HG03280 (cell line): Measurements from ENCODE around the gene PCBP3.
"Not testable (repeated sequence)": the region's sequence is repeated elsewhere in the genome, so short reads cannot be mapped to it uniquely, and the experiment has no call there.

Experiments used
- ATAC-seq: cut with Tn5 transposase; IDR thresholded peaks from one replicate; pipeline ENCODE4 v1.9.1; 2021; ENCODE audit warnings: mild to moderate bottlenecking, moderate library complexity; ENCODE audit not compliant: unreplicated experiment

Gene PCBP3

DNA sequence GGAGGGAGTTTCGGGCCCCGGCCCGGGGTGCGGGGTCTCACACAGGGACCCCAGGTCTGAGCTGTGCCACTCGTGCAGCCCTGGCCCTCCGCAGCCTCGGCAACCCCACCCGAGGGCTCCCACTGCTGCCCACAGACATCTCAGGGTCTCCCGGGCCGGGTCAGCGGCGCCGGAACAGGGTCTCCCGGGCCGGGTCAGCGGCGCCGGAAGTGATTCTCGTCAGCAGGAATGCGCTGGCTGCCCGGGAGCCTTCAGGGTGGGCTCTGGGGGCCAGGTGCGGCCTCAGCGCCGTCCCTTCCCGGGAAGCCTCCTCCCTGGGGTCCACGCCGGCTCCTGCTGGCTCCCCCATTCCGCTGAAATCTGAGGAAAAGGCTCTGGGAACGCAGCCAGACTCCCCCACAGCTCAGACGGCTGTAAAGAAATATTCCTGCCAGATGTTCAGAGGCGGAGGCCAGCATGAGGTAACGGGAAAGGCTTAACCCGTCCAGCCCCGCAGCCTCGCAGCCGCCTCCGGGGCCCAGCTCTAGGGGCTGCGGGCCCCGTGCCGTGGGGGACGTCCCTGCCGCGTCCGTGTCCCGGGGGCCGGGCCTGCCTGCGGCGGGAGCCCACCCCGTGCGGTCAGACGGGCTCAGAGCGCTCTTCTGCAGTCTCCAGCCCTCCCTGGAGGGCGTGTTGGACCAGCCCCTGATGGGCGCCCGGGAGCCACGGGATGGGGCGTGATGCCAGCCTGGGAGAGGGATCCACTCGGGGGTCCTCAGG lies 329.4 kb downstream of the PCBP3 start:
- ATAC-seq, result no peak

DNA sequence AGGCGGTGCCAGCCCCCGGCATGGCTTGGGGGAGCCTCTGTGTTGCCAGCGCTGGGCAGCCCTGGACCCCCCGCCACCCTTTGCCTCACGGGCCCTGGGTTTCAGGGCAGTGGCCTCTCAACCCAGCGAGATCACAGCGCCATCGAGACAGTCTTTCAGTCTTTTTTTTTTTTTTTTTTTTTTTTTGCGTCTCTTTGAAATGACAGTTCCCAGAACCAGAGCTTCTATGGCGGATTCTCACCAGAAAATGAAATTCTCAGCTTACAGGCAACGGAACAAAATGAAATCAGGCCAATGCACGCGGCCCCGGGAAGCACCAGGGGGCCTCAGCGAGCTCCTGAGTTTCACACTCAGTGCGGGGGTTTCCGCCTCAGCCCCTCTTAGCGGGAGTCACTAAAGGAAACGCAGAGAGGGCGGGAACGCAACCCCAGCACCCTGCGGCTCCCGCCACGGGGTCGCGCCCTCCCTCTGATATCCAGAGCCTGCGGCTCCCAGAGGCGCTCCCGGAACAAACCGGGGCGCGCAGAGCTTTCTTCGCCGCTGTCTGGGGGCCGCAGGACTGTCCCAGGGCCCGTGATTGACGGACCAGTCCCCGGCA lies 330.0 kb downstream of the PCBP3 start:
- ATAC-seq, result no peak

DNA sequence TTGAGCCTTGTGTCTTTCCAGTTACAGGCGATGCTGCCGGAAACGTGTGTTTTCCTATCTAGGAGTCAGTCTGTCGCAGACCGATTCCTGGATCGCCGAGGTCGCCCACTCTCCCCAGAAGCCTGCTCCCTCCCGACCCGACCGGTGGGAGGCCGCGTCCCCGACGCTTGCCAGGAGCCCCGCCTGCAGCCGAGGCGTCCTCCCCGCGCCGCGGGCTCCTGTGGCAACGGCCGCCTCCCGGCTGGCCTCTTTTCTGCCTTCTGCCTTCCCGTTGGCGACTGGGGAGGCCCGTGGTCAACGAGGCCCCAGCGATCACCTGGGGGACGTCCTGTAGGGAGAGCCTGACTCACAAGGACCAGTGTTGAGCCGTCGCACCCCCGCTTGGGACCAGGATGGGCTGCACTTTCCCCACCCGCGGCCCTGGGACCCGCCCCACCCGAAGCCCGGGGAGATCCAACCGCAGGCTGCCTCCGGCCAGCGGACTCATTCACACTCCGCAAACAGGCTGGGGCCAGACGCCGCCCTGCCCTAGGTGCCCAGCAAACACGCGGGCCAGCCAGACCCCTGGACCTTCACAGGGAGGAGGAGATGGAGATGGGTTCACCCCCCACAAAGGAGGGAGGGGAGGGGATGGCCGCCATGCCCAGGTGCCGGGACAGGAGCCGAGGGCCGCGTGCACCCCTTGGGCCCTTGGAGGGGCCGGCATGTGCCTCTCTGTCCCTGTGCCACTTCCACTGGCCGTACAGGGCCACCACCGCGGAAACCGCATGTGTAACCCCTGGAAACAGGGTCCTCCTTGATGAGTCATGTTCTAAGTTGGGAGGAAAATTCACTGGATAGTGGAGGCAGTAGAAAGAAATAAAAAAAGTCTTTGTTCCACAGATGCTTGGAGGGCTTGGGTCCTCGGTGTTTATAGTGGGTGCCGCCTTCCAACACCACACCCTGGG lies 330.8 kb downstream of the PCBP3 start:
- ATAC-seq, result no peak

DNA sequence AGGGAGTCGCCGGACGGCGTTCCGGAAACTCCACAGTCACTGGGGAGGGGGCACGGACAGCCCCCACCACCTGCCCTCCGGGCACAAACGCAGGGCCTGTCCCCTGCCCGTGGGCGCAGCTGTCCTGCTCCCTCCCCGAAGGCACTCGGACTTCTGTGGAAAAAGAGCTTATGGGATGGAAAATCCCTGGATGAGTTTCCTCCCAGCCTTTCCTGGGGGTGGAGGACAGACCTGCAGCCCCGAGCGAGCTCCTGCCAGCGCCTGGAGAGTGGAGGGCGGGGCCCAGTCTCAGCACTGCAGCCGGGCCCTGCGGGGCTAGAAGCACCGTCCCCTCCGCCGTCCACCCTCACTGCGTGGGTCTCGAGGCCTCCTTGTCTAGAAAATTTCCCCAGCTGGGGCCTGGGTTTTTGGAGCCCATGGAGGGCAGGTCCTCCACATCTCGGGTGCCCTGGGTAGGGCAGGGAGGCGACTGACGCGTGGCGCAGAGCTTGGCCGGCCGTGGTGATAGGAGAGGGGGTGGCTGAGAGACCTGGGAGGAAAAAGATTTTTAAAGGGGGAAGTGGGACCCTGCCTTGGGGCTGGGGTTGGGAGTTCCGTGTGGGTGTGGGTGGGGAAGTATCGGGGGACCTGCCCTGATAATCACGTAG lies 331.6 kb downstream of the PCBP3 start:
- no peak for ATAC-seq

DNA sequence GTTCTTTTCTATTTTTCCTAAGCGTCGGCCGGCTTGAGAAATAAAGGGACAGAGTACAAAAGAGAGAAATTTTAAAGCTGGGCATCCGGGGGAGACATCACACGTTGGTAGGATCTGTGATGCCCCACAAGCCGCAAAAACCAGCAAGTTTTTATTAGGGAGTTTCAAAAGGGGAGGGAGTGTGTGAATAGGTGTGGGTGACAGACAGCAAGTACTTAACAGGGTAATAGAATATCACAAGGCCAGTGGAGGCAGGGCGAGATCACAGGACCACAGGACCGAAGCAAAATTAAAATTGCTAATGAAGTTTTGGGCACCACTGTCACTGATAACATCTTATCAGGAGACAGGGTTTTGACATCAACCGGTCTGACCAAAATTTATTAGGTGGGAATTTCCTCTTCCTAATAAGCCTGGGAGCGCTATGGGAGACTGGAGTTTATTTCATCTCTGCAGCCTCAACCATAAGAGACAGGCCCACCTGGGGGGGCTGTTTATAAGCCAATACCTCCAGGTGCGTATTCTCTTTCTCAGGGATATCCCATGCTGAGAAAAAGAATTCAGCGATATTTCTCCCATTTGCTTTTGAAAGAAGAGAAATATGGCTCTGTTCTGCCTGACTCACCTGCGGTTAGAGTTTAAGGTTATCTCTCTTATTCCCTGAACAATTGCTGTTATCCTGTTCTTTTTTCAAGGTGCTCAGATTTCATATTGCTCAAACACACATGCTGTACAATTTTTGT lies 332.3 kb downstream of the PCBP3 start:
- ATAC-seq, result not testable (repeated sequence)

DNA sequence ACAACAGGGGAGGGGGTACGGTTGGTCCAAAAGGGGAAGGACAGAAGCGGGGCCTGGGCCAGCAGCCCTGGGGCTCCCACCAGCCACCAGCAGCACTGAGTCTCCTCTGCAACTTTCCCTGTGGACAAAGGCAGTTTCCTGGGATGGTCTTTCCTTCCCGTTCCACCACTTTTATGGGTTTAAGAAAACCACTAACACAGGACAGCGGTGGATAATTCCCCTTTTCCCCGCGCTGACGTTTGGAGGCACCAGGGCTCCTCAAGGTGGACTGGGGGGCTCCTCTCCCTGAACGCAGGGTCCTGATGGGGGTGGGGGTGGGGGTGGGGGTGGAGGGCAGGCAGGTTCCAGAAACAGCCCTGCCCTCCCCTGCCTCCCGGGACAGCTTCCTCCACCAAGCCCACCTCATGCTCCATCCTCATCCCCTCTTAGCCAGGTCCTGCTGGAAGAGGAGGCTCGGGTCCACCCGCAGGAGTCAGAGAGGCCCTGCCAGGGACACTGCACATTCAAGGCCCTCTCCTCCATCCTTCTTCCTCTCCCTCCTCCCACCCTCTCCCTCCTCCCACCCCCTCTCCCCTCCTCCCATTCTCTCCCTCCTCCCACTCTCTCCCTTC lies 333.3 kb downstream of the PCBP3 start:
- ATAC-seq, result no peak

DNA sequence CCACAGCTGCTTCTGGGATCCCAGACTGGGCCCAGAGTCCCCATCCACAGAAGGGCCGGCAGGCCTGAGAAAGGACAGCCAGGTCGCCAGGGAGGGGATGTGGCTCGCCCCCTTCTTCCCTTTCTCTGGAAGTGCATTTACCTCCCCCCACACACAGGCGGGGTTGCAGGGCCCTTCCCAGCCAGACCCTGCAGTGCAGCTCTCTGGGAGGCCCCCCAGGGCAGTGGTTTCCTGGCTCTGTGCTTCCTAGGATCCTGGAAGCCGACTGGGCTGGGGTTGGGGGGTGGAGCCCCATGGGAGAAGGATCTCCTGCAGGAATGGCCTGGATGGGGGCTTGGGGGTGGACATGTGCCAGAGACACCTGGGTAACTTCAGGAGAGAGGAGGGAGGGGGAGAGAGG lies 333.9 kb downstream of the PCBP3 start:
- no peak for ATAC-seq

DNA sequence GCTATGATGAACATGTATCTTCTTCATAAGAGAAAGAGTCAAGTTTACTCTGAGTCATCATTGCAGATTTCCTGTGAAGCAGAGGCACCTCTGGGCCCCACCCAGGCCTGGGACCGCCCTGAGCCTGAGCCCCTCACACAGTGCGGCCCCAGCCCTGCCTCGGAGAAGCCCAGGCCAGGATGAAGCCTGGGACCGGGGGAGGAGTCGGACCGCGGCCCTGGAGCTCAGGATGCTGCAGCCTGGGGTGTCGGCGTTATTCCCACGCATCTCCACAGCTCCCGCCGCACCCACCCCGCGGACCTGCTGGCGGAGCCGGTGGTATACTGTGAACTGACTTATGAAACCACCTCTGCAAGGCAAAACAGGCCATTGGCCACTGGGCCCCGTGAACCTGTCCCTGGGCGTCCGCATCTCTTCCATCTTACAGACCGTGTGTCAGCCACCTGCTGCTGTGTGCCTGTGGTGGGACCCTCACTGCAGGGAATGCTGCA lies 335.7 kb downstream of the PCBP3 start:
- no peak for ATAC-seq

DNA sequence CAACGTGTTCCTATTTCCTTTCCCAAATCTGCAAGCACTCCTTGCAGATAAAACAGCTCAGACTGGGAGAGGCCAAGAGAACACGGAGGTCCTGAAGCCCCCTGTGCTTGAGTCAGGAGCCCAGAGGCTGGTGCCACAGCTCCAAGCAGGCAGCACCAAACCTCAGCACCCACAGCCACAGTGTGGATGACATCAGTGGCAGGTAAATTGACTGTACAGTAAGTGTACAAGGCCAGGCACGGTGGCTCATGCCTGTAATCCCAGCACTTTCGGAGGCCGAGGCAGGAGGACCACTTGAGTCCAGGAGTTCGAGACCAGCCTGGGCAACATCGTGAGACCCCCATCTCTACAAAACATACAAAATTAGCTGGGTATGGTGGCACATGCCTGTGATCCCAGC lies 336.1 kb downstream of the PCBP3 start:
- no peak for ATAC-seq

DNA sequence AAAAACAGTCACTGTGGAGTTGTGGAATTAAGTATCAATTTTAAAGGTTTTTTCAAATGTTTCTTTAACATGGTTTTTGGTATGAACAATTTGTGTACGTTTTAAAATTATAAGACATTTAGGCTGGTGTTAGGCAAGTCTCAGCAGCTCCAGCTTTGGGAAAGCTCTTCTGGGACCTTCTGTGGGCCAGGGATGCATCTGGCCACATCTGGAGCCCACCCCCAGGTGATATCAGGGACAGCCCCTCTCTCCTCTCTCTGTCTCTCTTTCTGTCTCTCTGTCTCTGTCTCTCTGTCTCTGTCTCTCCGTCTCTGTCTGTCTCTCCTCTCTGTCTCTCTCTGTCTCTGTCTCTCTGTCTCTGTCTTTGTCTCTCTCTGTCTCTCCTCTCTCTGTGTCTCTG lies 336.7 kb downstream of the PCBP3 start:
- ATAC-seq, result no peak

DNA sequence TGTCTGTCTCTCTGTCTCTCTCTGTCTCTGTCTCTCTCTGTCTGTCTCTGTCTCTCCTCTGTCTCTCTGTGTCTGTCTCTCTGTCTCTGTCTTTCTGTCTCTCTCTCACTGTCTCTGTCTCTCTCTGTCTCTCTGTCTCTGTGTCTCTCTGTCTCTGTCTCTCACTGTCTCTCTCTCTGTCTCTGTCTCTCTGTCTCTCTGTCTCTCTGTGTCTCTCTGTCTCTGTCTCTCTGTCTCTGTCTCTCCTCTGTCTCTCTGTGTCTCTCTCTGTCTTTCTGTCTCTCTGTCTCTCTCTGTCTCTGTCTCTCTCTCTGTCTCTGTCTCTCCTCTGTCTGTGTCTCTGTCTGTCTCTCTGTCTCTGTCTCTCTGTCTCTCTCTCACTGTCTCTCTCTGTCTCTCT lies 337.2 kb downstream of the PCBP3 start:
- no peak for ATAC-seq

DNA sequence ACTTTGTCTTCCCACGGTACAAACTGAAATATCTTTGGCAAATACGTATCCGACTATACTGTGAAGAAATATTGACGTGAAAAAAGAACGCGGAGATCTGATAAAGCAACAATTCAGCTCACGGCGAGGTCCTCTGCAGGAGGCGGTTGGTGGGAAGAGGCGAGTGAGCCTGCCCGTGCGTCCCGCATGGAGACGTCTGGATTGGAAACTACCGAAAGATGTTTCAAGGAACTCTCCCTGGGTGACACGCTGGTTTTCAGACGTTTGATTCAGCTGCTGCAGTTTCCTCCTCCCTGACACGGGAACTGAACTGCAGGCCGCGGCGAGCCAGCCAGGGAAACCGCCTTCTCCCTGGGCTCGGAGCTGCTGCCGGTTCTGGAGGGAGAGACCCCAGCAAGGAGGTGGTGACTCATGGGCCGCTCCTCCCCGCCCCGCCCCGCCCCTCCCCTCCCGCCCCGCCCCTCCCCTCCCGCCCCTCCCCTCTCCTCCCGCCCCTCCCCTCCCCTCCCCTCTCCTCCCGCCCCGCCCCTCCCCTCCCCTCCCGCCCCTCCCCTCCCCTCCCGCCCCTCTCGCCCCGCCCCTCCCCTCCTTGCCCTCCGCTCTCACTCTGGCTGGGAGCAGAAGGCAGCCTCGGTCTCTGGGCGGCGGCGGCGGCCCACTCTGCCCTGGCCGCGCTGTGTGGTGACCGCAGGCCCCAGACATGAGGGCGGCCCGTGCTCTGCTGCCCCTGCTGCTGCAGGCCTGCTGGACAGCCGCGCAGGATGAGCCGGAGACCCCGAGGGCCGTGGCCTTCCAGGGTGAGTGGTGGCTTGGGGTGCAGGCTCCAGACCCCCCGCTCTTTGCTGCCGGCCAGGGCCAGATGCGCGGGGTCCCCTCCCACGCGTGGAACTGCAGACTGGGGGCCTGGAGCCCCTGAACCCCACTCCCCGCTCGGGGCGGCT lies 337.9 kb downstream of the PCBP3 start, which contains the start of gene COL6A1:
TSS of gene COL6A1 (plus strand) at position 620 of the 941 bp plus-strand sequence. CDS start at position 701, 81 bp downstream.
- ATAC-seq, result no peak

DNA sequence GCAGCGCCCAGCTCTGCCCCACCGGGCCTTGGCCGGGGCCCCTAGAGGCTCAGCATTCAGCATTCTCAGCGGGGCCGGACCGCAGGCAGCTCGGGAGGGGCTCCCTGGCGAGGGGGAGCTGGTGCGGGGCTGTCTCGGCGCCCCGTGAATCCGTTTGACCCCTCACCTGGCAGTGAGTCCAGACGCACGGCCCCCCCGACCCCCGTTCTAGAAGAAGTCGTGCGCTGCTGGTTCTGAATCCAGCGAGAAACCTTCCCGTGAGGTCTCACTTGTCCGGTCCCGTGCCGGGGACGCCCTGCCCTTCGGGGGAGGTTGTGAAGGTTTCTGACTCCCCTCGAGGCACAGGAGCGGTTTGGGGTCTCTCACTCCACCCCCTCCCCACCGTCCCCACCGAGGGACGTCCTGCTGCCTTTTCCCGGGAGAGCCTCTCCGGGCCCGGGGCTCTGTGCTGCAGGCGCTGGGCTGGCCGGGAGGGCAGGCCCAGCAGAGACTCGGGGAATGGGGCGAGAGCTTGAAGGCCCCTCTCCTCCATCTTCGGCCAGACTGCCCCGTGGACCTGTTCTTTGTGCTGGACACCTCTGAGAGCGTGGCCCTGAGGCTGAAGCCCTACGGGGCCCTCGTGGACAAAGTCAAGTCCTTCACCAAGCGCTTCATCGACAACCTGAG lies 338.7 kb downstream of the PCBP3 start:
- no peak for ATAC-seq

DNA sequence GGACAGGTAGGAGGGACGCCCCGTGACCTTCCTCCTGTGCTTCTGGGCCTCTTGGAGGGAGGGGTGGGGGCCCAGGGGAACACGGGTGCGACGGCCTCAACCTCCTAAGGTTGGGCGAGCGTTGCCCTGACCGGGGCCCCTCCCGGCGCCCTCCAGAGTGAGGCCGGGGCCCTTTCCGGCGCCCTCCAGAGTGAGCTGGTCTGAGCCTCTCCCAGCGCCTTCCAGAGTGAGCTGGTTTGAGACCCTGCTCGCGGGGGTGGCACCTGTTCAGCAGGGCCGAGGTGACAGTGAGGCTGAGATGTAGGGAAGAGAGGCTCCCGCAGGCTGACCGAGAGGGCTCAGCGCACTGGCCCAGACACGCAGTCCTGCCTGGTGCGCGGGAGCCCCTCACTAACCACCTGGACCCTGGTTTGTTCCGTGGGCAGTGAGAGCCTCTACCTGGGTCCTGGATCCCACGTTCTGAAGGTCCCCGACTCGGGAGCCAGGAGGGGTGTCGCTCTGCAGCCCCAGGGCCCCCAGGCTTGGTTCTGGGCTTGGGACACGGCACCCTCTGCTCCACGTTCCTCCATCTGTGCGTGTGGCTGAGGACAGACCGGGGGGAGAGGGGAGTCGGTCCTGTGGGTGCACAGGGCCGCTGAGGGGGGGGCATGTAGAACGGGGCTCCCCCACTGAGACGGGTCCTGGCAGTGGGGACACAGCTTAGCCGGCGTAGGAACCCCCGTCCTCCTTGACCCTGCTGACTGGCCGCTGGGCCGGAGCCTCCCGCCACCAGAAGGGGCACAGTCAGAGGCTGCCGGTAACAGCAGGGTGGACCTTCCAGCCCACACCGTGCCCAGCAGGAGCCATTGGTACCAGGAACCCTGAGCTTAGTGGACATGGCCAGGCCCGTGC lies 339.5 kb downstream of the PCBP3 start:
- ATAC-seq, result no peak

DNA sequence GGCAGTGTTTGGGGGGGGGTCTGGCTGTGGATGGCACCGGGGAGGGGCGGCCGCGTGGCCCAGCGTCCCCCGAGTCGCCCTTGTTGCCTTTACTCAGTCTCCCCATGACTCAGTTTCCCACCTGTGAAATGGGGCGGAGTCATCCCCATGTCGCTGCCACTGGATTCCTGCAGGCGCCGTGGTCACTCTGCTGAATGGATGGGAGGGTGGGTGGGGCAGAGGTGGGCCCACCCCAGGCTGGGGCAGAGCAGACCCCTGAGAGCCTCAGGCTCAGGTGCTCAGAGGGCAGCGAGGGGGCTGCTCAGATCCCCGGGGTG lies 340.1 kb downstream of the PCBP3 start:
- ATAC-seq, result no peak

DNA sequence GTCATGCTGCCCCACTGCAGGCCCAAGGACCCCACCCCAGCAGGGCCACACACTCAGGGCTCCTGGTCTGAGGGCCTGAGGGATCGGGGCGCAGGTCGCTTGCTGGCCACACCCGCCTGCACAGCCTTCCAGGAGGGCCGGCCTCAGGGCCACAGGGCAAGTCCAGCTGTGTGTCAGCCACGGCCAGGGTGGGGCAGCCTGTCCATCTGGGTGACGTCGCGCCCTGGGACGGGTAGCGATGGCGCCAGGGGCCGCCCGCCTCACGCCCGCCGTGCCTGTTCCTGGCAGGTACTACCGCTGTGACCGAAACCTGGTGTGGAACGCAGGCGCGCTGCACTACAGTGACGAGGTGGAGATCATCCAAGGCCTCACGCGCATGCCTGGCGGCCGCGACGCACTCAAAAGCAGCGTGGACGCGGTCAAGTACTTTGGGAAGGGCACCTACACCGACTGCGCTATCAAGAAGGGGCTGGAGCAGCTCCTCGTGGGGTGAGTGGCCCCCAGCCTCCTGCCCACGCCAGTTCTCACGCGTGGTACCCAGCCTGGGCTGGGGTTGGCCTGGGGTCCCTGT lies 340.5 kb downstream of the PCBP3 start:
- ATAC-seq, result no peak

DNA sequence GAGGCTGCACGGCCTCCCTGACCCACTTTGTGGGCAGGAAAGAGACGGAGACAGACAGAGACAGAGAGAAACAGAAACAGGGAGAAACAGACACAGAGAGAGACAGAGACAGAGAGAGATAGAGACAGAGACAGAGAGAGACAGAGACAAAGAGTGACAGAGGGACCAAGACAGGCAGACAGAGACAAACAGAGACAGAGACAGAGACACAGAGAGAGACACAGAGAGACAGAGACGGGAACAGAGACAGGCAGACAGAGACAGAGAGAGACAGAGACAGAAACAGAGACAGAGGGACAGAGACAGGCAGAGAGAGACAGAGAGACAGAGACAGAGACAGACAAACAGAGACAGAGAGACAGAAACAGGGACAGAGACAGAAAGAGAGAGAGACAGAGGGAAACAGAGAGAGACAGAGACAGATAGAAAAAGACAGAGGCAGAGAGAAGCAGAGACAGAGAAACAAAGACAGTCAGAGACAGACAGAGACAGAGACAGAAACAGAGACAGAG lies 341.1 kb downstream of the PCBP3 start:
- no peak for ATAC-seq
